ENCODE results near the gene RIPPLY2.
"Not testable (repeated sequence)": the region's sequence is repeated elsewhere in the genome, so short reads cannot be mapped to it uniquely, and the experiment has no call there.

The RIPPLY2 gene, protein sequence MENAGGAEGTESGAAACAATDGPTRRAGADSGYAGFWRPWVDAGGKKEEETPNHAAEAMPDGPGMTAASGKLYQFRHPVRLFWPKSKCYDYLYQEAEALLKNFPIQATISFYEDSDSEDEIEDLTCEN

GRCh38 chr6:83853178-83854000, at the start of gene RIPPLY2:
Gene RIPPLY2, plus strand, starts transcription at chr6:83853360. Its CDS starts 57 bp downstream, at chr6:83853417.
- CTCF ChIA-PET, result no interaction called here
- no peak for TF ChIP-seq SUZ12 (IDR thresholded peaks at IDR 0.05)
- TF ChIP-seq L3MBTL2 (conservative IDR thresholded peaks at IDR 0.05), result peak; percentile 96
- peak; percentile 50 for DNase-seq (ENCODE audit: extremely low spot score)
- POLR2A ChIA-PET, result interaction anchor here (1.0 to 1.7 kb wide), 4 partner anchors 9 to 238 kb away, joined by 3 to 6 read pairs (median 4); partner anchors contain the start of gene SNAP91

- CTCF ChIA-PET, result interaction anchor here (1.6 kb wide), 1 partner anchor 188 kb away, joined by 7 read pairs; no protein-coding TSS in a partner anchor
Observed at GRCh38 chr6:83803492-83803891, 49.7 kb upstream of the RIPPLY2 start.

DNA sequence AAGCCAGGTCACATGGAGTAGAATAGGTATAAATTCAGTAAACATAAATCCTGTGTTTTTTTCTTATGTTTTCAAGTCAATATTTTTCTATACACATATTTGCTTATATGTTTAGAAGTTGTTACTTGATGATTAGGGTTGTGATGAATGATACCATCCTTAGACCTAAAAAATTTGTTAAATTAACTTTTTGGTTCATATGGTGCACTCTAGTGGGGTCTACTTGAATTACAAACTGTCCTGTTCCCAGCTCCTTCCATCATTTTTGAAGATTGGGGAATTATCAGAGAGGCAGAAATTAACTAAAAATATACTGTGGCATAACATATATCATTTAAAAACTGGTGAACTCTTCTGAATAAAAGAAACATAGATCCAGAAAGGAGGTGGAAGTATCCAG, 48.3 kb upstream of the RIPPLY2 start:
- POLR2A ChIA-PET, result no interaction called here
- TF ChIP-seq LEF1 (IDR thresholded peaks at IDR 0.05; ENCODE audit: borderline replicate concordance) (no peak), ARNT (IDR thresholded peaks at IDR 0.05) (no peak)
- no peak for DNase-seq (ENCODE audit: extremely low spot score)
- CTCF ChIA-PET, result interaction anchor here (1.5 to 1.6 kb wide), 2 partner anchors 10 to 189 kb away, joined by 3 to 7 read pairs; no protein-coding TSS in a partner anchor

More at GRCh38 chr6:83803492-83803891, 49.7 kb upstream of the RIPPLY2 start:
- DNase-seq (ENCODE audit: extremely low spot score); POLR2A ChIA-PET: not testable (repeated sequence)

DNA sequence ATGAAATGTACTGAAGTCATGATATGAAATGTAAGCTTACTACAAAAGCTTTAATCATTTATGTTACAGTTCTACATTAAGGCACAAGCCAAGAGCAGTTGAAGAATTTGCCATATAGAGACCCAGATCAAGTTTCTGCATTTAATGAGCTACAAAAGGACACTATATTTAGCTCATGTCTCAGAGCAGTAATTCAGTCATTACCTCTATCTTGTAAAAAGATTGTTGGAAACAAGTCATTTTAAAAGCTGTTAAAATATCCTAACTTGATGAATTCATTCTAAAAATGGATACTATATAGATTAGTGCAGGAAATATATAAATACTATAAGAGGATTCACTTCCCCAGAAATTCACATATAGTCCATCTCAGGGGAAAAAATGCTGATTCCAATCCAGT, 45.2 kb upstream of the RIPPLY2 start:
- no peak for DNase-seq (ENCODE audit: extremely low spot score)
- TF ChIP-seq PKNOX1 (IDR thresholded peaks at IDR 0.05) (peak; percentile 39), SUZ12 (IDR thresholded peaks at IDR 0.05) (no peak)
- CTCF ChIA-PET, result interaction anchor here (0.5 kb wide), 1 partner anchor 195 kb away, joined by 4 read pairs; no protein-coding TSS in a partner anchor
- POLR2A ChIA-PET, result interaction anchor here (0.6 to 0.9 kb wide), 2 partner anchors 39 to 51 kb away, joined by 3 read pairs; partner anchors contain the start of gene CYB5R4

DNA sequence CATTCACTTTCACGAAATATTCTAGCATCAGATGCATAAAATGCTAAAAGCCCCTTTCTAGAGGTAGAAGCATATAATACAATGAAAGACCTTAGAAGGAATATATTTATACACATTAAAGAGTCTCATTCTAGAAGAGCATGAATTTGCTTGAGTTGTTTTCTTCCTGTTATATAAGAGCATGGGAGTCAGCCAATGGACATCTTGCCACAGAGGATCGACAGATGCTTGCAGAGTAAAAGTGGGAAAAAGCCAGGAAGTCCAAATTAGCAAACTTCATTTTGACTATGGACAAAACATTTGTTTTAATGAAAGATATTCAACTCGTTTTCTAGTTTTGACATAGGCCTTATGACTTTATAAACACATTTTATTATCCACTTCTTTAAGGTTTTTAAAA, 44.2 kb upstream of the RIPPLY2 start:
- ChIA-PET POLR2A (interaction anchor here (0.9 kb wide), 1 partner anchor 50 kb away, joined by 3 read pairs; the partner anchor contains the start of gene CYB5R4), CTCF (no interaction called here)
- no peak for DNase-seq (ENCODE audit: extremely low spot score)
- TF ChIP-seq PKNOX1 (IDR thresholded peaks at IDR 0.05) (no peak), CTBP1 (IDR thresholded peaks at IDR 0.05; ENCODE audit: borderline replicate concordance) (no peak), SP1 (IDR thresholded peaks at IDR 0.05) (no peak)

- ChIA-PET POLR2A (no interaction called here), CTCF (no interaction called here)
- TF ChIP-seq ELF4 (IDR thresholded peaks at IDR 0.05) (no peak), PKNOX1 (IDR thresholded peaks at IDR 0.05) (no peak), SP1 (IDR thresholded peaks at IDR 0.05) (no peak)
- DNase-seq (ENCODE audit: extremely low spot score), result no peak
Observed at GRCh38 chr6:83812595-83812994, 40.6 kb upstream of the RIPPLY2 start.

GRCh38 chr6:83815631-83816272, 37.4 kb upstream of the RIPPLY2 start:
- ChIA-PET CTCF (interaction anchor here (0.7 kb wide), 2 partner anchors 201 to 223 kb away, joined by 3 read pairs; no protein-coding TSS in a partner anchor), POLR2A (no interaction called here)
- TF ChIP-seq FOXK2 (IDR thresholded peaks at IDR 0.05) (no peak), HDGF (IDR thresholded peaks at IDR 0.05; ENCODE audit: borderline replicate concordance) (no peak), PKNOX1 (IDR thresholded peaks at IDR 0.05) (no peak)
- no peak for DNase-seq (ENCODE audit: extremely low spot score)

- POLR2A ChIA-PET, result no interaction called here
- DNase-seq (ENCODE audit: extremely low spot score), result no peak
- CTCF ChIA-PET, result no interaction called here
- TF ChIP-seq TARDBP (IDR thresholded peaks at IDR 0.05) (no peak), CTBP1 (IDR thresholded peaks at IDR 0.05; ENCODE audit: borderline replicate concordance) (no peak), FOXK2 (IDR thresholded peaks at IDR 0.05) (no peak)
Observed at GRCh38 chr6:83822629-83823169, 30.5 kb upstream of the RIPPLY2 start.

Data from HEK293T (cell line).